Keratinocyte (primary cell): ENCODE data around the gene CKM. TPM values are rescaled to one million over a fixed set of nuclear protein-coding genes. Genes with fewer than 3 reads are reported as not detected.

Source experiments
- DNase-seq: peaks from one replicate; pipeline ENCODE4 v3.0.0-alpha.2; 2011; ENCODE audit warnings: low read depth, missing footprints, low spot score
- FAIRE-seq: peaks from 2 replicates; lab custom pipeline; 2011; peaks lifted over from hg19 to GRCh38; lab: Jason Lieb, UNC
- H2AFZ ChIP-seq: 2 replicates; pipeline ENCODE4 v1.6.0; 2012; ENCODE audit warnings: low read length, control low read depth, inconsistent platforms; ENCODE audit not compliant: control insufficient read depth
- H3K27ac ChIP-seq: 2 replicates; pipeline ENCODE4 v1.5.1; 2011; ENCODE audit warnings: low read length; ENCODE audit not compliant: control insufficient read depth, insufficient read depth
- H3K27me3 ChIP-seq: 3 replicates; pipeline ENCODE4 v1.6.0; 2011; ENCODE audit warnings: low read length; ENCODE audit not compliant: control insufficient read depth, insufficient read depth; ENCODE audit errors: extremely low read depth
- H3K36me3 ChIP-seq, 2 experiments: 2 replicates in 1 of 2; 3 replicates in 1 of 2; pipeline ENCODE4 v1.5.1; 2011; ENCODE audit warnings: low read length in 2 of 2, mild to moderate bottlenecking in 1 of 2; ENCODE audit not compliant: control insufficient read depth in 2 of 2, insufficient read depth in 2 of 2; ENCODE audit errors: extremely low read depth in 1 of 2
- H3K4me1 ChIP-seq: 3 replicates; pipeline ENCODE4 v1.5.1; 2011; ENCODE audit warnings: low read length; ENCODE audit not compliant: control insufficient read depth, insufficient read depth; ENCODE audit errors: extremely low read depth
- H3K4me2 ChIP-seq: 3 replicates; pipeline ENCODE4 v1.6.0; 2011; ENCODE audit warnings: low read depth, low read length; ENCODE audit not compliant: control insufficient read depth, insufficient read depth; ENCODE audit errors: extremely low read depth
- H3K4me3 ChIP-seq, 3 experiments: fragments of 200-600 bp in 1 of 3; sonication (generic) in 1 of 3; 2 replicates in 2 of 3; 3 replicates in 1 of 3; pipeline ENCODE4 v1.5.1; 2011 to 2016; ENCODE audit warnings: low read length in 3 of 3, mild to moderate bottlenecking in 3 of 3, control low read depth in 2 of 3, inconsistent platforms in 1 of 3, low read depth in 1 of 3, mixed read lengths in 1 of 3, mixed run types in 1 of 3, moderate library complexity in 1 of 3; ENCODE audit not compliant: control insufficient read depth in 2 of 3, insufficient read depth in 2 of 3; ENCODE audit errors: extremely low read depth in 1 of 3
- H3K79me2 ChIP-seq: 2 replicates; pipeline ENCODE4 v1.6.0; 2012; ENCODE audit warnings: low read length; ENCODE audit not compliant: control insufficient read depth, insufficient read depth
- H3K9ac ChIP-seq: 3 replicates; pipeline ENCODE4 v1.6.0; 2011; ENCODE audit warnings: low read length; ENCODE audit not compliant: control insufficient read depth, insufficient read depth; ENCODE audit errors: extremely low read depth
- H3K9me1 ChIP-seq: 3 replicates; pipeline ENCODE4 v1.6.0; 2011; ENCODE audit warnings: low read length; ENCODE audit not compliant: control insufficient read depth, insufficient read depth; ENCODE audit errors: extremely low read depth
- H3K9me3 ChIP-seq: 2 replicates; pipeline ENCODE4 v1.5.1; 2012; ENCODE audit warnings: low read depth, low read length; ENCODE audit not compliant: control insufficient read depth
- H4K20me1 ChIP-seq: 3 replicates; pipeline ENCODE4 v1.6.0; 2011; ENCODE audit warnings: low read length; ENCODE audit not compliant: control insufficient read depth, insufficient read depth; ENCODE audit errors: extremely low read depth
- EZH2 ChIP-seq: IDR thresholded peaks from one replicate; pipeline ENCODE4 v1.6.1; 2012; ENCODE audit warnings: inconsistent platforms, mild to moderate bottlenecking, low read length, moderate library complexity
- dilution Hi-C: fragments of 300-500 bp; cut with MboI; formaldehyde crosslinking; loops from one replicate; pipeline ENCODE4 v1.7.0; 2020; ENCODE audit warnings: low sequenced_read_pairs; ENCODE audit not compliant: extremely low pct_ligation_motif_present
- polyA plus RNA-seq, 5 experiments: library from polyadenylated mRNA; depleted of rRNA in 3 of 5; stranded (reverse) in 3 of 5; stranded (forward) in 1 of 5; unstranded in 1 of 5; fragments of >200 nt; gene quantifications; 1 replicate in 1 of 5; 2 replicates in 3 of 5; 3 replicates in 1 of 5; pipeline versions ENCODE4 v1.2.1 to v1.2.3, GENCODE V29; 2011 to 2012; ENCODE audit warnings: missing spikeins in 2 of 5, low read depth in 1 of 5, low replicate concordance in 1 of 5
- TF ChIP-seq, protein P1 (sequence below), 3 experiments: IDR thresholded peaks in 1 of 3; conservative IDR thresholded peaks in 1 of 3; optimal IDR thresholded peaks in 1 of 3; 2 replicates in 2 of 3; 3 replicates in 1 of 3; pipeline versions ENCODE3 to v1.5.1; 2011; ENCODE audit warnings: low read length in 3 of 3, mild to moderate bottlenecking in 3 of 3, moderate library complexity in 2 of 3, control low read depth in 1 of 3, inconsistent platforms in 1 of 3; ENCODE audit not compliant: insufficient read depth in 2 of 3; ENCODE audit errors: extremely low read depth in 1 of 3

CKM gene
- polyA plus RNA-seq, 1 donor (not counting 4 experiments of a cell fraction or from before 2014, with no cell fraction given) = not detected

DNA sequence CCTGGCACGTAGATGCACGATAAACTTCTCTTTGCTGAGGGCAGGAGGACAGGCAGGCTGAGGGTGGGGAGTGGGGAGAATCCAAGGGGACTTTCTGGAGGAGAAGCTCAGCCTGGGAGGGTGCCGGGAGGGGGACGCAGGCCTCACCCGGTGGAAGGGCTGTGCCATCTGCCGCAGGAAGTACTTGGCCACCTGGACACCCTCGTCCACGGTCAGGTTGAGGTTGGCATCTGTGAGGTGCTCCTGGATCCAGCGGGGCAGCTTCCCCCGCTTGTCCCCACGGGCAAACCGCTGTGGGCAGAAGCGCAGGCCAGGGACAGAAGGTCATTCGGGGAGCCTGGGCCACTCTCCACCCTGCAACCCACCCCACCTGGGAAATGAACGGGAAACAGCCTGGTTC, 29.4 kb upstream of the CKM start:
- Histone ChIP-seq H3K4me3 (no peak overlapping the region), H3K9me3 (no peaks in the 10 kb centered on the region), H3K9ac (no peak overlapping the region), H3K4me2 (no peak overlapping the region), H3K9me1 (no peaks in the 10 kb centered on the region), H3K27me3 (no peaks in the 10 kb centered on the region), H3K36me3 (peaks cover 41 to 50% of the 10 kb centered on the region in 2 experiments), H4K20me1 (peaks cover 3% of the 10 kb centered on the region), H2AFZ (no peak overlapping the region), H3K27ac (no peak overlapping the region), H3K4me1 (no peaks in the 10 kb centered on the region), H3K79me2 (no peaks in the 10 kb centered on the region)
- FAIRE-seq = no peak
- dilution Hi-C loops = no loop called here
- TF ChIP-seq, protein P1, sequence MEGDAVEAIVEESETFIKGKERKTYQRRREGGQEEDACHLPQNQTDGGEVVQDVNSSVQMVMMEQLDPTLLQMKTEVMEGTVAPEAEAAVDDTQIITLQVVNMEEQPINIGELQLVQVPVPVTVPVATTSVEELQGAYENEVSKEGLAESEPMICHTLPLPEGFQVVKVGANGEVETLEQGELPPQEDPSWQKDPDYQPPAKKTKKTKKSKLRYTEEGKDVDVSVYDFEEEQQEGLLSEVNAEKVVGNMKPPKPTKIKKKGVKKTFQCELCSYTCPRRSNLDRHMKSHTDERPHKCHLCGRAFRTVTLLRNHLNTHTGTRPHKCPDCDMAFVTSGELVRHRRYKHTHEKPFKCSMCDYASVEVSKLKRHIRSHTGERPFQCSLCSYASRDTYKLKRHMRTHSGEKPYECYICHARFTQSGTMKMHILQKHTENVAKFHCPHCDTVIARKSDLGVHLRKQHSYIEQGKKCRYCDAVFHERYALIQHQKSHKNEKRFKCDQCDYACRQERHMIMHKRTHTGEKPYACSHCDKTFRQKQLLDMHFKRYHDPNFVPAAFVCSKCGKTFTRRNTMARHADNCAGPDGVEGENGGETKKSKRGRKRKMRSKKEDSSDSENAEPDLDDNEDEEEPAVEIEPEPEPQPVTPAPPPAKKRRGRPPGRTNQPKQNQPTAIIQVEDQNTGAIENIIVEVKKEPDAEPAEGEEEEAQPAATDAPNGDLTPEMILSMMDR (optimal IDR thresholded peaks at IDR 0.05 in 1 of 3, IDR thresholded peaks at IDR 0.05 in 1 of 3, conservative IDR thresholded peaks at IDR 0.05 in 1 of 3; ENCODE audit: extremely low read depth in 1 of 3, insufficient read depth in 2 of 3, low read length in 3 of 3) = no peak
- no peak for TF ChIP-seq EZH2
- DNase-seq = no peak

DNA sequence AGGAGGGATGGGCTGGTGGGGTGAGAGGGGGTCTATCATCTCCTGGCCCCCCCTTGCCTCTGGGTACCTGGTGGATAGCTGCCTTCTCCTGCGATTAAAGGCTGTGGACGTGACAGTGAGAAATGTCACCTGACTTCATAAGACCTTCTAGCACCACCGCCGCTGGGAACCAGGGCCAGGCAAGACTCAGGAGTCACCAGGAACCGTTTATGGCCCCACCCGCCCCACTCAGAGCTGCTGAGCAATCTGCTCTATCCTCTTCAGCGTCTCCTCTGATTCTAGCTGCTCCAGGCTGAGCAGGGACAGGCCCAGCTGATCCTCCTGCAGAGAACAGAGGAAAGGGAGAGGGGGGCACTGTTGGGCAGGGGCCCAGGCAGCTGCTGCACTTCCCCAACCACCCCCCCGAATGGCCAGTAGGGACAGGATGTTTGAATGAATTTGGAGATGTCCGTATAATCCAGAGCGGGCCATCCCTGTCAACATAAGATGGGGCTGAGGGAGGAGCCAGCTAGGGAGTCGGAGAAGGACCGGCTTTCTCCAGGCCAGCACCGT, 28.8 kb upstream of the CKM start:
- H3K9ac ChIP-seq = no peak overlapping the region
- no peaks in the 10 kb centered on the region for H3K9me3 ChIP-seq
- TF ChIP-seq, protein P1 (optimal IDR thresholded peaks at IDR 0.05 in 1 of 3, IDR thresholded peaks at IDR 0.05 in 1 of 3, conservative IDR thresholded peaks at IDR 0.05 in 1 of 3; ENCODE audit: extremely low read depth in 1 of 3, insufficient read depth in 2 of 3, low read length in 3 of 3) = no peak
- TF ChIP-seq EZH2 = no peak
- H3K36me3 ChIP-seq = peaks cover 36 to 47% of the 10 kb centered on the region in 2 experiments
- dilution Hi-C loops = no loop called here
- H3K79me2 ChIP-seq = no peaks in the 10 kb centered on the region
- no peak overlapping the region for H3K4me2 ChIP-seq
- peaks cover 3% of the 10 kb centered on the region for H4K20me1 ChIP-seq
- H3K27ac ChIP-seq = no peak overlapping the region
- H3K4me1 ChIP-seq = no peaks in the 10 kb centered on the region
- DNase-seq (no peak), FAIRE-seq (no peak)
- no peak overlapping the region for H3K4me3 ChIP-seq
- no peak overlapping the region for H2AFZ ChIP-seq
- H3K9me1 ChIP-seq = no peaks in the 10 kb centered on the region
- H3K27me3 ChIP-seq = no peaks in the 10 kb centered on the region
